Omental fat pad (tissue), 4 donors: ENCODE results near the gene ZSWIM4. TPM values are rescaled to one million over a fixed set of nuclear protein-coding genes. Genes with fewer than 3 reads are reported as not detected.

ENCODE experiments used
- ATAC-seq: fragments of 150-250 bp; one replicate; pipeline ENCODE4 v1.9.1; 2016; ENCODE audit warnings: mild to moderate bottlenecking, moderate library complexity; ENCODE audit not compliant: low FRiP score
- DNase-seq: peaks from one replicate; pipeline ENCODE4 v3.0.0-alpha.2; 2019; ENCODE audit warnings: low spot score
- small RNA-seq: library from RNA; depleted of rRNA; stranded (forward); fragments of <200 nt; gene quantifications from one replicate; pipeline ENCODE3, GENCODE V24; 2016
- total RNA-seq, 4 donors: library from RNA; depleted of rRNA; stranded (reverse); fragments of >200 nt; gene quantifications; one replicate each; pipeline ENCODE4 v1.1.0, GENCODE V29; 2016
- TF ChIP-seq, protein P1 (sequence below), 3 donors: fragments of 450-650 bp; IDR thresholded peaks; one replicate each; pipeline ENCODE4 v1.5.1; 2016 to 2017; ENCODE audit warnings: antibody characterized with exemption in 3 of 3, mild to moderate bottlenecking in 3 of 3, moderate library complexity in 2 of 3

The ZSWIM4 gene
- total RNA-seq, 4 donors from 2014 or later, result 3.8 to 5.2 (median 4.6) TPM

DNA sequence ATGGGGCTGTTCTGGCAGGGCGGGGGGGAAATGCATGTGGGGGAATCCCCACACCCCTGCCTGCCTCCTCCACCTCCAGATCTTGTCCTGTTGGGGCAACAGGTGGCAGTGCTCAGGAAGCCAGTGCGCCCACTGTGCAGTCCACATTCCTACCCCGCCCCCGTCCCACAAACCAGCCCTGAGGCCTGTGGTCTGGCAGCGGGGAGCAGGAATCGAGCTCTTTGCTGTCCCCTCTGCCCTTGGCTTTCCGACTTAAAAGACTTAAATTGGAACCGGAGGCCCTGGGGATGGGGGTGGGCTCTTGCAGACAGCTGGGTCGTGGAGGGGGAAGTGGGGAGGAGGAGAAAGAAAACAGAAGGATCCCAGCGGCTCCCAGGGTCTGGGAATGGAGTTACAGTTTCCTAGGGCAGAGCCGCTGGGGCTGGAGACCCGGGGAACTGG is 86.0 kb downstream of the ZSWIM4 start:
- TF ChIP-seq, protein P1, sequence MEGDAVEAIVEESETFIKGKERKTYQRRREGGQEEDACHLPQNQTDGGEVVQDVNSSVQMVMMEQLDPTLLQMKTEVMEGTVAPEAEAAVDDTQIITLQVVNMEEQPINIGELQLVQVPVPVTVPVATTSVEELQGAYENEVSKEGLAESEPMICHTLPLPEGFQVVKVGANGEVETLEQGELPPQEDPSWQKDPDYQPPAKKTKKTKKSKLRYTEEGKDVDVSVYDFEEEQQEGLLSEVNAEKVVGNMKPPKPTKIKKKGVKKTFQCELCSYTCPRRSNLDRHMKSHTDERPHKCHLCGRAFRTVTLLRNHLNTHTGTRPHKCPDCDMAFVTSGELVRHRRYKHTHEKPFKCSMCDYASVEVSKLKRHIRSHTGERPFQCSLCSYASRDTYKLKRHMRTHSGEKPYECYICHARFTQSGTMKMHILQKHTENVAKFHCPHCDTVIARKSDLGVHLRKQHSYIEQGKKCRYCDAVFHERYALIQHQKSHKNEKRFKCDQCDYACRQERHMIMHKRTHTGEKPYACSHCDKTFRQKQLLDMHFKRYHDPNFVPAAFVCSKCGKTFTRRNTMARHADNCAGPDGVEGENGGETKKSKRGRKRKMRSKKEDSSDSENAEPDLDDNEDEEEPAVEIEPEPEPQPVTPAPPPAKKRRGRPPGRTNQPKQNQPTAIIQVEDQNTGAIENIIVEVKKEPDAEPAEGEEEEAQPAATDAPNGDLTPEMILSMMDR (IDR thresholded peaks at IDR 0.05), result no peak
- DNase-seq, result no peak
- ATAC-seq, result no peak

Small RNAs within 50 kb of the gene (small RNA-seq; reads per million reads assigned to genes)
- gene MIR181C, result 44.3 reads per million, percentile 95 among the genes with 10 or more reads in this experiment
- gene MIR181D, result 36.9 reads per million, percentile 95 among the genes with 10 or more reads in this experiment
- gene RN7SL619P, result not detected

Other genes starting within 250 kb of the ZSWIM4 start
- gene MRI1, start 30.9 kb upstream of the ZSWIM4 start, total RNA-seq, result 10 to 100 TPM; 34.1 to 82.1 (median 38.5) TPM
- gene C19orf53, start 21.0 kb upstream of the ZSWIM4 start, total RNA-seq, result 100 to 1,000 TPM; 135 to 206 (median 170) TPM
- not detected for gene NANOS3, start 81.7 kb downstream of the ZSWIM4 start, total RNA-seq
- under 1 TPM in 2 of 4 donors, not detected in 2; 0.46 to 0.95 TPM for gene BRME1, start 110.7 kb downstream of the ZSWIM4 start, total RNA-seq
- gene CC2D1A, start 110.8 kb downstream of the ZSWIM4 start, total RNA-seq, result 10 to 100 TPM; 12.3 to 24.9 (median 15.6) TPM
- not detected for gene PODNL1, start 143.0 kb downstream of the ZSWIM4 start, total RNA-seq
- gene DCAF15, start 157.1 kb downstream of the ZSWIM4 start, total RNA-seq, result 10 to 100 TPM in 3 of 4 donors, 1 to 10 TPM in 1; 8.9 to 22.9 (median 11.9) TPM
- gene RFX1, start 210.9 kb downstream of the ZSWIM4 start, total RNA-seq, result 1 to 10 TPM; 2.8 to 7.6 (median 3.2) TPM
- gene RLN3, start 232.7 kb downstream of the ZSWIM4 start, total RNA-seq, result not detected
- 10 to 100 TPM in 1 of 4 donors, 1 to 10 TPM in 3; 4.5 to 12.8 (median 6.3) TPM for gene IL27RA, start 236.3 kb downstream of the ZSWIM4 start, total RNA-seq